PC-3 (cell line): ENCODE measurements around the gene TRA2B. TPM values are rescaled to one million over a fixed set of nuclear protein-coding genes. Genes with fewer than 3 reads are reported as not detected.
A peak's percentile ranks its signal among the peaks of the same experiment; 100 is the strongest.

Source experiments
- ATAC-seq: fragments of 200-7000 bp; cut with Tn5 transposase; 2 replicates; pipeline ENCODE4 v1.9.1; 2020; ENCODE audit warnings: mild to moderate bottlenecking, moderate library complexity
- BruUV-seq: library from RNA; stranded (reverse); fragments of 400-500 nt; replicated peaks from 2 replicates; lab custom pipeline; 2021; lab: Mats Ljungman, UMichigan
- CTCF ChIA-PET: fragments of 300-600 bp; sonication (Branson Sonifier 250); formaldehyde crosslinking; loops from one replicate; lab custom pipeline; 2022; ENCODE audit warnings: antibody characterized with exemption; lab: Charles Lee
- POLR2A ChIA-PET: fragments of 300-600 bp; sonication (Branson Sonifier 250); formaldehyde crosslinking; loops from one replicate; lab custom pipeline; 2022; ENCODE audit warnings: antibody characterized with exemption; ENCODE audit not compliant: unreplicated experiment; lab: Charles Lee
- DNase-seq: peaks from one replicate; pipeline ENCODE4 v3.0.0-alpha.2; 2015
- H2AFZ ChIP-seq: fragments of 300-600 bp; sonication (generic); 2 replicates; pipeline ENCODE4 v1.6.0; 2016; ENCODE audit warnings: antibody characterized with exemption, low read length
- H3F3A ChIP-seq: fragments of 300-600 bp; sonication (generic); one replicate; pipeline ENCODE4 v1.6.0; 2017; ENCODE audit warnings: antibody characterized with exemption, low read length, control low read depth, mild to moderate bottlenecking; ENCODE audit not compliant: unreplicated experiment
- H3K27ac ChIP-seq: fragments of 300-600 bp; sonication (generic); 2 replicates; pipeline ENCODE4 v1.5.1; 2016; ENCODE audit warnings: mild to moderate bottlenecking, low read length
- H3K27me3 ChIP-seq: fragments of 300-600 bp; sonication (generic); 2 replicates; pipeline ENCODE4 v1.6.1; 2016; ENCODE audit warnings: low read length, mixed read lengths
- H3K36me3 ChIP-seq: fragments of 300-600 bp; sonication (generic); 2 replicates; pipeline ENCODE4 v1.6.1; 2016; ENCODE audit warnings: low read depth, mixed run types, low read length, mixed read lengths
- H3K4me1 ChIP-seq: fragments of 300-600 bp; sonication (generic); 2 replicates; pipeline ENCODE4 v1.5.1; 2016; ENCODE audit warnings: low read length; ENCODE audit not compliant: insufficient read depth
- H3K4me2 ChIP-seq: fragments of 300-600 bp; sonication (generic); 2 replicates; pipeline ENCODE4 v1.6.0; 2016; ENCODE audit warnings: low read length
- H3K4me3 ChIP-seq: fragments of 300-600 bp; sonication (generic); 2 replicates; pipeline ENCODE4 v1.5.1; 2016; ENCODE audit warnings: mild to moderate bottlenecking, low read length, mixed read lengths
- H3K79me2 ChIP-seq: fragments of 300-600 bp; sonication (generic); 2 replicates; pipeline ENCODE4 v1.6.1; 2017; ENCODE audit warnings: low read length, mixed read lengths
- H3K9ac ChIP-seq: fragments of 300-600 bp; sonication (generic); 2 replicates; pipeline ENCODE4 v1.6.0; 2016; ENCODE audit warnings: mild to moderate bottlenecking, low read length
- H3K9me2 ChIP-seq: fragments of 300-600 bp; sonication (generic); replicated peaks from 2 replicates; pipeline ENCODE4 v1.6.1; 2016; ENCODE audit warnings: mixed run types, low read length, mixed read lengths
- H3K9me3 ChIP-seq: fragments of 300-600 bp; sonication (generic); 2 replicates; pipeline ENCODE4 v1.6.1; 2016; ENCODE audit warnings: low read length, mixed read lengths
- H4K20me1 ChIP-seq: fragments of 300-600 bp; sonication (generic); 2 replicates; pipeline ENCODE4 v1.6.1; 2016; ENCODE audit warnings: low read length, mixed read lengths
- EZH2 ChIP-seq: fragments of 300-600 bp; sonication (generic); IDR thresholded peaks from one replicate; pipeline ENCODE4 v1.6.1; 2017; ENCODE audit warnings: antibody characterized with exemption, mild to moderate bottlenecking, low read length; ENCODE audit not compliant: unreplicated experiment
- EZH2phosphoT487 ChIP-seq: fragments of 300-600 bp; sonication (generic); IDR thresholded peaks from 2 replicates; pipeline ENCODE4 v1.6.1; 2018; ENCODE audit warnings: mild to moderate bottlenecking, antibody characterized with exemption, low read length, borderline replicate concordance
- intact Hi-C: fragments of 100-400 bp; cut with micrococcal nuclease; formaldehyde crosslinking; loops from 2 replicates; pipeline ENCODE4 v1.9.0; 2023
- total RNA-seq: library from RNA; depleted of rRNA; stranded (reverse); fragments of >200 nt; gene quantifications from 2 replicates; pipeline ENCODE4 v1.2.3, GENCODE V29; 2014
- TF ChIP-seq, protein P1 (sequence below): fragments of 300-600 bp; sonication (generic); conservative IDR thresholded peaks from 2 replicates; pipeline ENCODE4 v1.5.1; 2017; ENCODE audit warnings: antibody characterized with exemption, low read depth, mild to moderate bottlenecking, low read length

The TRA2B gene
- total RNA-seq, 1 experiment from 2014 or later, result 287 TPM

GRCh38 chr3:185933374-185934173 is 4.2 kb downstream of the TRA2B start:
- Histone ChIP-seq H3K36me3 (peaks cover 73% of the 10 kb centered on the region), H3K9ac (peak overlapping the region; percentile 99; the same call in 1 of the 2 replicates), H2AFZ (no peak overlapping the region)

DNA sequence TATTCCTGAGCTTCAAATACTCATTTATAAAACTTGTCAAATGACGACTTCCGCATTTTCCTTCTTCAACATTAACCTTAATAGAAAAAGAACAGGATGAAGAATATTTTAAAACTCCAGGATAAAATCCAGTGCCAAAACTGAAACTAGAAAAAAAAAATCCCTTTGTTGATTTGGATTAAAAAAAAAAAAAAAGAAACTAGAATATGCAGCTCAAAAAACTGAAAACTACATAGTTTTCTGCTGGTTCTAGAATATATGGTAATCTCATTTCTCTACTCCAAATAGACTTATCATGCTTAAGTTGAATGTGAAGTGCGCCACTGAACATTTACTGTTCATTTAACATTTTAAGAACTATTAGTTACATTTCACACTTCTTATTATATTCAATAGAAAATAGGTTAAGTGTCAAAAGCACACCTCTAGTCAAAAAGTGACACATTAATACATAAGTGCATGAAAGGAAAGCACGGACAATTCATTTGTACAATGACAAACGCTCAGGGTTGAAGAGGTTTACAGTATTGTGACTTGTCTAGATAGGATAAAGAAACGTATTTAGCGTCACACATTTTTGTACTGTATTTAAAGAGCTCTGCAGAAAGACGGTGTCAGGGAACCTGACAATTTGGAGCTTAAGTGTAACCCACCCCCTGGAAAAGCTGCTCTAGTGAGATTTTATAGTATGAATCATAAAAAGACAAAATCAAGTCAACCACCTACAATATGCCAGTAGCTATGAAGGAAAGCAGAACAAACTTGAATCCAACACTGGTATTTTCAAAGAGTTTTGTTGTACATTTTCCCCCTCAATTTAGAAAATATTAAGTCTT is 5.8 kb downstream of the TRA2B start:
- POLR2A ChIA-PET, result interaction anchor here (0.6 kb wide), 1 partner anchor 254 kb away, joined by 5 read pairs; no protein-coding TSS in a partner anchor
- TF ChIP-seq, protein P1, sequence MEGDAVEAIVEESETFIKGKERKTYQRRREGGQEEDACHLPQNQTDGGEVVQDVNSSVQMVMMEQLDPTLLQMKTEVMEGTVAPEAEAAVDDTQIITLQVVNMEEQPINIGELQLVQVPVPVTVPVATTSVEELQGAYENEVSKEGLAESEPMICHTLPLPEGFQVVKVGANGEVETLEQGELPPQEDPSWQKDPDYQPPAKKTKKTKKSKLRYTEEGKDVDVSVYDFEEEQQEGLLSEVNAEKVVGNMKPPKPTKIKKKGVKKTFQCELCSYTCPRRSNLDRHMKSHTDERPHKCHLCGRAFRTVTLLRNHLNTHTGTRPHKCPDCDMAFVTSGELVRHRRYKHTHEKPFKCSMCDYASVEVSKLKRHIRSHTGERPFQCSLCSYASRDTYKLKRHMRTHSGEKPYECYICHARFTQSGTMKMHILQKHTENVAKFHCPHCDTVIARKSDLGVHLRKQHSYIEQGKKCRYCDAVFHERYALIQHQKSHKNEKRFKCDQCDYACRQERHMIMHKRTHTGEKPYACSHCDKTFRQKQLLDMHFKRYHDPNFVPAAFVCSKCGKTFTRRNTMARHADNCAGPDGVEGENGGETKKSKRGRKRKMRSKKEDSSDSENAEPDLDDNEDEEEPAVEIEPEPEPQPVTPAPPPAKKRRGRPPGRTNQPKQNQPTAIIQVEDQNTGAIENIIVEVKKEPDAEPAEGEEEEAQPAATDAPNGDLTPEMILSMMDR, result no peak
- no peak for TF ChIP-seq EZH2phosphoT487
- no peak for TF ChIP-seq EZH2
- Histone ChIP-seq H3K9me2 (no peaks in the 10 kb centered on the region), H3K79me2 (peaks cover 100% of the 10 kb centered on the region), H3K9me3 (no peaks in the 10 kb centered on the region), H3K4me1 (peaks cover 71% of the 10 kb centered on the region), H3F3A (peaks cover 7% of the 10 kb centered on the region), H2AFZ (no peak overlapping the region), H3K27ac (no peak overlapping the region), H3K9ac (no peak overlapping the region), H3K36me3 (peaks cover 88% of the 10 kb centered on the region), H4K20me1 (peaks cover 100% of the 10 kb centered on the region), H3K4me3 (peak overlapping the region; percentile 89), H3K27me3 (no peaks in the 10 kb centered on the region), H3K4me2 (peak overlapping the region; percentile 93)
- DNase-seq, result no peak
- intact Hi-C loops, result loop anchor here (5.0 kb wide), 1 partner anchor 200 kb away; no protein-coding TSS in a partner anchor
- peak; percentile 3; the same call in 1 of the 2 replicates for ATAC-seq
- CTCF ChIA-PET, result interaction anchor here (1.0 to 1.7 kb wide), 2 partner anchors 12 to 45 kb away, joined by 3 to 9 read pairs; no protein-coding TSS in a partner anchor
- no TSS peak for BruUV-seq

More at GRCh38 chr3:185933374-185934173, 4.2 kb downstream of the TRA2B start:
- ChIA-PET POLR2A (no interaction called here), CTCF (no interaction called here)
- no TSS peak for BruUV-seq
- Histone ChIP-seq H3K79me2 (peaks cover 93% of the 10 kb centered on the region), H3K9me3 (no peaks in the 10 kb centered on the region), H3K9me2 (no peaks in the 10 kb centered on the region), H3K4me1 (peaks cover 60% of the 10 kb centered on the region), H3K4me3 (peak overlapping the region; percentile 89), H3K4me2 (peak overlapping the region; percentile 93), H3K27ac (no peak overlapping the region), H3F3A (peaks cover 7% of the 10 kb centered on the region), H3K27me3 (no peaks in the 10 kb centered on the region), H4K20me1 (peaks cover 86% of the 10 kb centered on the region)
- TF ChIP-seq, protein P1, result no peak
- TF ChIP-seq EZH2 (no peak), EZH2phosphoT487 (no peak)
- no peak for DNase-seq
- no peak for ATAC-seq
- intact Hi-C loops, result loop anchor here (2.0 to 5.0 kb wide), 2 partner anchors 109 to 201 kb away; partner anchors contain the start of gene IGF2BP2
